Right lobe of liver (tissue), 4 donors: ENCODE measurements around the gene TANGO2.

Source experiments
- CTCF ChIP-seq, 4 donors: fragments of 200-600 bp in 3 of 4; fragments of 450-650 bp in 1 of 4; IDR thresholded peaks; one replicate each; pipeline versions ENCODE4 v1.5.1 to v1.8.0; 2016 to 2022; ENCODE audit warnings: antibody characterized with exemption in 4 of 4, mild to moderate bottlenecking in 2 of 4
- POLR2A ChIP-seq: fragments of 450-650 bp; IDR thresholded peaks from one replicate; pipeline ENCODE4 v1.6.1; 2017; ENCODE audit warnings: antibody characterized with exemption, mild to moderate bottlenecking
- donor health status: DM: no; HTN: no; CAD: no.
- donor health status: DM: no; HTN: no; CAD: no.
- donor health status: DM: no; HTN: yes; CAD: no.

- TF ChIP-seq CTCF (IDR thresholded peaks at IDR 0.05) (no peak), POLR2A (no peak)
Measured at GRCh38 chr22:20010307-20011122, 10.4 kb upstream of the TANGO2 start.
